Progenitor cell of endocrine pancreas (in vitro differentiated cells): ENCODE measurements around the gene GGT5. TPM values are rescaled to one million over a fixed set of nuclear protein-coding genes. Genes with fewer than 3 reads are reported as not detected.
A peak's percentile ranks its signal among the peaks of the same experiment; 100 is the strongest.
"Not testable (repeated sequence)": the region's sequence is repeated elsewhere in the genome, so short reads cannot be mapped to it uniquely, and the experiment has no call there.

Source experiments
- DNase-seq: peaks from one replicate; pipeline ENCODE4 v3.0.0; 2021; ENCODE audit warnings: low spot score; ENCODE audit not compliant: unreplicated experiment
- H3K27ac Mint-ChIP-seq: 2 replicates; pipeline ENCODE4 v1.8.0; 2021; ENCODE audit warnings: mild to moderate bottlenecking, moderate library complexity, mixed read lengths
- H3K27me3 Mint-ChIP-seq: 2 replicates; pipeline ENCODE4 v1.8.0; 2021; ENCODE audit warnings: mixed read lengths
- H3K36me3 Mint-ChIP-seq: 2 replicates; pipeline ENCODE4 v1.8.0; 2022; ENCODE audit warnings: mixed read lengths; ENCODE audit not compliant: insufficient read depth
- H3K4me1 Mint-ChIP-seq: 2 replicates; pipeline ENCODE4 v1.8.0; 2021; ENCODE audit warnings: low read depth, mixed read lengths
- H3K4me3 Mint-ChIP-seq: 2 replicates; pipeline ENCODE4 v1.8.0; 2021; ENCODE audit warnings: low read depth, mild to moderate bottlenecking, moderate library complexity, mixed read lengths
- H3K9me3 Mint-ChIP-seq: 2 replicates; pipeline ENCODE4 v1.8.0; 2021; ENCODE audit warnings: low read depth, mixed read lengths
- total RNA-seq: library from RNA; stranded (reverse); gene quantifications from 2 replicates; pipeline ENCODE4 v1.2.1, GENCODE V29; 2021
- TF ChIP-seq, protein P1 (sequence below): fragments of 200-600 bp; sonication (generic); IDR thresholded peaks from one replicate; pipeline ENCODE4 v1.5.0; 2021; ENCODE audit warnings: antibody characterized with exemption, mild to moderate bottlenecking; ENCODE audit not compliant: unreplicated experiment

Gene GGT5
- total RNA-seq, 1 donor from 2014 or later = not detected

DNA sequence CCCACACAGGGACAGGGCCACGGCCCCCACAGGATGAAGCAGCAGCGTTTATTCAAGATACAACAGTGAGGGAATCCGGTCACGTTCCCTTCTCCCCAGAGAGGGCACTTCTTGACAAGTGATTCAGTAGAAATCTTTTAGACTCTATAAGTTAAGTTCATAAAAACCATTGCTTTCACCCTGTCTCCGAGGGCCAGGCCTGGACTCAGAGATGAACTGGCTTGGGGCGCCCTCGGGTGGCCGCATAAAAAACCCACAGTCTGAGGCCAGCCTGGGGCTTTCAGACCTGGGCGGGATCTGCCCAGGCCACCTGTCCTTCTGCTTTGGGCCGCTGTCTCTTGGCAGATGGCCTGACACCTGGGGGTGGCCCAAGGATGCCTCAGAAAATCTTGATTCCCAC is 14.6 kb upstream of the GGT5 start:
- peak; percentile 53 for DNase-seq
- H3K4me3 Mint-ChIP-seq, H3K4me1 Mint-ChIP-seq, H3K27ac Mint-ChIP-seq, H3K36me3 Mint-ChIP-seq, H3K9me3 Mint-ChIP-seq, H3K27me3 Mint-ChIP-seq: not testable (repeated sequence)
- TF ChIP-seq, protein P1, sequence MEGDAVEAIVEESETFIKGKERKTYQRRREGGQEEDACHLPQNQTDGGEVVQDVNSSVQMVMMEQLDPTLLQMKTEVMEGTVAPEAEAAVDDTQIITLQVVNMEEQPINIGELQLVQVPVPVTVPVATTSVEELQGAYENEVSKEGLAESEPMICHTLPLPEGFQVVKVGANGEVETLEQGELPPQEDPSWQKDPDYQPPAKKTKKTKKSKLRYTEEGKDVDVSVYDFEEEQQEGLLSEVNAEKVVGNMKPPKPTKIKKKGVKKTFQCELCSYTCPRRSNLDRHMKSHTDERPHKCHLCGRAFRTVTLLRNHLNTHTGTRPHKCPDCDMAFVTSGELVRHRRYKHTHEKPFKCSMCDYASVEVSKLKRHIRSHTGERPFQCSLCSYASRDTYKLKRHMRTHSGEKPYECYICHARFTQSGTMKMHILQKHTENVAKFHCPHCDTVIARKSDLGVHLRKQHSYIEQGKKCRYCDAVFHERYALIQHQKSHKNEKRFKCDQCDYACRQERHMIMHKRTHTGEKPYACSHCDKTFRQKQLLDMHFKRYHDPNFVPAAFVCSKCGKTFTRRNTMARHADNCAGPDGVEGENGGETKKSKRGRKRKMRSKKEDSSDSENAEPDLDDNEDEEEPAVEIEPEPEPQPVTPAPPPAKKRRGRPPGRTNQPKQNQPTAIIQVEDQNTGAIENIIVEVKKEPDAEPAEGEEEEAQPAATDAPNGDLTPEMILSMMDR = peak; percentile 62

DNA sequence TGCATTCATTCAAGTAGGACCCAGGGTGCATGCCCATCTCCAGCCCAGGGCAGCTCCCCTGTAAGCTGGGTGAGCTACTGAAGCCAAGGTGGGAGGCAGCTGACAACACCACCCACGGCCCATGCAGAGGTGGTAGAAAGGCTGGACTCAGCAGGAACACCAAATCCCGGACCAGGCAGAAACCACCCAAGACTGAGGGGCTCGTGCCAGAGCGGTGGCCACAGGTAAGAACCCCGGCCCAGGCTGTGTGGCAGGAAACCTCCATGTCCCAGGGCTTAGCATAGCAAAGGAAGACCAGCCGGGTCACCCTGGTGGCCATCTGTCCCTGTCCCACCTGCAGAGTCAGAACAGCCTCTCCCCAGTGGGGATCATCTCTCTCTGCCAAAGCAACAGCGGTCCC is 11.9 kb upstream of the GGT5 start:
- not testable (repeated sequence) for H3K27ac Mint-ChIP-seq, H3K4me3 Mint-ChIP-seq, H3K27me3 Mint-ChIP-seq, H3K4me1 Mint-ChIP-seq, H3K9me3 Mint-ChIP-seq, DNase-seq, H3K36me3 Mint-ChIP-seq

DNA sequence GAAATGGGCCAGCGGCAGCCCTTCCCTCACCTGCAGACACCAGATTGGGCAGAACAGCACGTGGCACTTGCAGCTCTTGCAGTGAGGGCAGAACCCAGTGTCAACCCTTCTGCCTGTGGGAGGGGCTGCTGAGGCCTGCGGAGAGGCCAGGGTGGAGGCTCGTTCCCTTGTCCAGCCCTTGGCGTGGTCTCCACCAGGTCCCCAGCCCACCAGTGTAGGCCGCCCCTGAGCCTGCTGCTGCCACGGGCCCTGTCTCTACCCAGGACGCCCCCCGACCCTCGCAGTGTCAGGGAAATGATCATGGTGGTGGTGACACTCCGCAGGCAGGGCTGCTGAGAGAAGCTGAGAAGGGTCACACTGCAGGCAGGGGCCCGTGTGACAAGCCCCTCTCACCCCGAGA is 11.3 kb upstream of the GGT5 start:
- H3K4me1 Mint-ChIP-seq, H3K27me3 Mint-ChIP-seq, H3K9me3 Mint-ChIP-seq, H3K36me3 Mint-ChIP-seq, H3K4me3 Mint-ChIP-seq, DNase-seq, H3K27ac Mint-ChIP-seq: not testable (repeated sequence)

DNA sequence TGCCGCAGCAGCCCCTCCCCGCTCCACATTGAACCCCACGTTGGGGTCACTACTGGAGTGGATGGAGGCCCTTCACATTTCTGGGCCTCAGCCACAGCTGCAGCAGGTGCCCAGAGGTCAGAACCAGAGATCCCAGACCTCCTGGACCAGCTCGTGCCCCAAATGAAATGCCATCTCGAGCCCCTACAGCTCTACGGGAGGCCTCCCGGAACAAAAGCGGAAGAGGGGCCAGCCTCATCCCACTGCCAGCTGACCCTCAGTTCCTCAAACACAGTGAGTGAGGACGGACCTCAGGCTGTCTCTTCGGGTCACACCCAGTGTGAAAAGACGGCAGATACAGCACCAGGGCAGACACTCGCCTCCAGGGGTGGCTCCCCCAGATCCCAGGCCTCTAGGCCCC is 8.2 kb upstream of the GGT5 start:
- not testable (repeated sequence) for H3K4me1 Mint-ChIP-seq, H3K9me3 Mint-ChIP-seq, H3K27ac Mint-ChIP-seq, H3K27me3 Mint-ChIP-seq, H3K4me3 Mint-ChIP-seq, H3K36me3 Mint-ChIP-seq, DNase-seq

DNA sequence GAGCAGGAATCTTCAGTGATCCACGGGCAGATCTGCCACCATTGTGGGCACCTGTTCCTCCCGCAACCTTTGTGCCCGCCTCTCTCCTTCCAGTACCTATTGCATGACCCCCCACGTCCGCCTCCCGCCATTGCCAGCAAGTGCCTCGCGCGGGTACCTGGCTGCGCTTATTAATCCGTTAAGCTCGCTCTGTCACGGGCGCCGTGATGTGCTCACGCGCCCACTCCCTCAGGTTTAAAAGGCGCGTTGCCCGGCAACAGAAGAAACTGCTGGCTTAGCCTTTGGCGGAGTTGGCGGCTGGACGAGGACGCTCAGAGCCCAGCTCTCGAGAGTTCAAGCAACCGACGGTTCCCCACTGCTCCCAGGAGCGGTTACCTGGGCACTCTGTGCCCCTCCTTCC is 6.4 kb upstream of the GGT5 start:
- not testable (repeated sequence) for H3K36me3 Mint-ChIP-seq, H3K9me3 Mint-ChIP-seq, H3K4me3 Mint-ChIP-seq, H3K27ac Mint-ChIP-seq, H3K4me1 Mint-ChIP-seq, H3K27me3 Mint-ChIP-seq, DNase-seq

DNA sequence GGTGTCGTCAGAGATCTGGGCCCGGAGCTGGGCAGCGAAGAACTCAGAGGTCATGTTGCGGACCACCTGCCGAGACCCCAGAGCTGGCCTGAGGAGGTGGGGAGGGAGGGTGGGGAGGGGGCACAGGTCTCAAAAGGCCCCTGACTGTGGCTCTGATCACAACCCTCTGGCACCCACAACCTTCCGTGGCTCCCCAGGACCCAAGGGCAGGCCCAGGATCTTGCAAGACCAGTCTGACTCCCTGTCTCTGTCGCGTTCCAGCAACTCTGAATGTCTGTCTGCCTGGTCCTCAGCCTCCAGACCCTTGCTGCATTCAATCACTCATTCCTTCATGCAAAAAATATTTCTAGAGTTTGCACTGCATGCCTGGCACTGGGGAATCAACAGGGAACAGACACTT is 4.5 kb upstream of the GGT5 start:
- H3K27me3 Mint-ChIP-seq, H3K4me3 Mint-ChIP-seq, H3K36me3 Mint-ChIP-seq, H3K27ac Mint-ChIP-seq, DNase-seq, H3K4me1 Mint-ChIP-seq, H3K9me3 Mint-ChIP-seq: not testable (repeated sequence)

DNA sequence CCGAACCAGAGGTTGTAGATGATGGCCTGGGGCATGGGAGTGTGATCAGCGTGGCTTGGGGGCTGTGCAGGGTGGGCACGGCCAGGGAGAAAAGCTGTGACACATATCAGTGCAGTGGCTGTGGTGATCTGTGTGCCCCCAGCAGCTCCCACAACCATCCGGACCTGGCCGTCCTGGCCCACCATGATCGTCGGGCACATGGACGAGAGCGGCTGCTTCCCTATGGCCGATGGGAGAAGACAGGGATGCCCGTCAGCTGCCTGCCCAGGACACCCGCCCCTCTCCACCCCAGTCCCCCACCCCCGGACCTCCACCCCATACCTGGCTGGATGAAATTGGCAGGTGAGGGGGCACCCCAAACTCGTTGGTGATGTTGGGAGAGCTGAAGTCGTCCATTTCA is 3.7 kb upstream of the GGT5 start:
- DNase-seq, H3K4me3 Mint-ChIP-seq, H3K27me3 Mint-ChIP-seq, H3K9me3 Mint-ChIP-seq, H3K27ac Mint-ChIP-seq, H3K36me3 Mint-ChIP-seq, H3K4me1 Mint-ChIP-seq: not testable (repeated sequence)

DNA sequence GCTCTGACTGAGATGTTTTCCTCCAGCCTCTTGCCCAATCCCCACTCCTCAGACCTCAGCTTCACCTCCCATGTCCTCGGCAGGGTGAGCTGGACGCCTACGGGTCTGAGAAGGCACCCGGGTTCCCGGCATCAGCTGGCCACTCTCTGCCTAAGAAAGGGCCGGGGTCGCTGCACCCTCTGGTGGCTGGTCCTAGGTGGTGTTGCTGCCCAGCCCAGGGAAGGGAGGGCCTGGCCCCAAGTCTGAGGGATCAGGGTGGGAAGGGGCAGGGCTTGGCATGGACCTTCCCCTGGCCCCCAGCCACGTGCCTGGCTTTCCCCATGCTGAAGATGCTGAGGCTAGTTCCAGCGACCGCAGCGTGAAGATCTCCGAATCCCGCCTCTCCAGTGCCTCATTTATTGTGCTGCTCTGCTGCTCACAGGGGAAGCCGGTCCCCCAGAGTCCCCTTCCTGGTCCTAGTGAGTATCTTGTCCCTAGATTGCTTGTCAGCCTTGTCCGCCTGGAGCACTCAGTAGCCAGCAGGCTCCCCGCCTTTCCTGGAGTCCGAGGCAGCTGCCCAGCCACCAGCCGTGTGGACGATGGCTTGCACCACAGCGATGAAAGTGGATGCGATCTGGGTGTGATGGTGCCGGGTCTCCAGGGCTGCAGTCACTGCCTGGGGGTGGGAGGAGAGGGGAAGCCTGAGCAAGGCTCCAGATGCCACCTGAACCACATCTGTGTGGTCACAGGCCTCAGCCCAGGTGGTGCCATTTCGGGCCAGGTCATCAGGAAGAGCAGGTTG is 2.9 kb upstream of the GGT5 start:
- Mint-ChIP-seq H3K4me1 (no peaks in the 10 kb centered on the region), H3K4me3 (no peak overlapping the region), H3K9me3 (no peaks in the 10 kb centered on the region), H3K36me3 (no peaks in the 10 kb centered on the region), H3K27me3 (no peaks in the 10 kb centered on the region), H3K27ac (no peak overlapping the region)
- TF ChIP-seq, protein P1 = peak; percentile 85
- DNase-seq = peak; percentile 82
